ENCODE data around the gene CDC25C. TPM values are rescaled to one million over a fixed set of nuclear protein-coding genes. Genes with fewer than 3 reads are reported as not detected.

The CDC25C gene
- total and polyA plus RNA-seq, 4 donors, result 0.49 to 6.9 (median 0.59) TPM; not detected in 1

- Histone ChIP-seq H3K36me3 (ENCODE audit: control insufficient read depth in 4 of 4, insufficient read depth in 3 of 4, low read depth in 1 of 4, low read length in 3 of 4) (peaks cover 0 to 2% (median under 1%) of the 10 kb centered on the region in 4 donors), H3K4me3 (ENCODE audit: low read depth in 1 of 3, low read length in 3 of 3) (no peak overlapping the region), H3K27ac (ENCODE audit: low read depth in 1 of 2, low read length in 2 of 2) (no peak overlapping the region), H3K4me1 (ENCODE audit: control insufficient read depth in 4 of 4, insufficient read depth in 4 of 4, low read length in 3 of 4) (peaks cover 2 to 10% (median 8%) of the 10 kb centered on the region in 4 donors), H3K9ac (ENCODE audit: low read depth in 1 of 2, low read length in 2 of 2) (no peak overlapping the region), H3K9me3 (ENCODE audit: control insufficient read depth in 4 of 4, low read length in 3 of 4) (no peaks in the 10 kb centered on the region), H3K27me3 (ENCODE audit: control insufficient read depth in 4 of 4, insufficient read depth in 4 of 4, low read length in 3 of 4) (no peaks in the 10 kb centered on the region)
- TF ChIP-seq YY1 (IDR thresholded peaks at IDR 0.05) (no peak), FOXA2 (IDR thresholded peaks at IDR 0.05) (no peak), FOXA1 (IDR thresholded peaks at IDR 0.05) (no peak), RAD21 (IDR thresholded peaks at IDR 0.05) (no peak), JUND (IDR thresholded peaks at IDR 0.05) (no peak), NR2F2 (IDR thresholded peaks at IDR 0.05) (no peak), ATF3 (IDR thresholded peaks at IDR 0.05) (no peak), GABPA (IDR thresholded peaks at IDR 0.05 in 1 of 2, conservative IDR thresholded peaks at IDR 0.05 in 1 of 2) (no peak), RXRA (IDR thresholded peaks at IDR 0.05) (no peak), ZBTB33 (IDR thresholded peaks at IDR 0.05) (no peak), HNF4G (IDR thresholded peaks at IDR 0.05) (no peak), SP1 (IDR thresholded peaks at IDR 0.05) (no peak), MAX (IDR thresholded peaks at IDR 0.05) (no peak), EGR1 (IDR thresholded peaks at IDR 0.05; ENCODE audit: low read depth in 2 of 2) (no peak), TAF1 (conservative IDR thresholded peaks at IDR 0.05) (no peak), CTCF (IDR thresholded peaks at IDR 0.05; ENCODE audit: low read depth, low read length, missing input control) (no peak), REST (IDR thresholded peaks at IDR 0.05) (no peak), HNF4A (conservative IDR thresholded peaks at IDR 0.05) (no peak)
- 84% methylated on average over 3 of the region's 3 CpGs for WGBS
- DNase-seq (ENCODE audit: low spot score), result no peak
Observed at GRCh38 chr5:138359621-138360020, 28.0 kb upstream of the CDC25C start.

All from liver (tissue), 9 donors.